OCI-LY7 (cell line): ENCODE data around the gene SLC43A2. TPM values are rescaled to one million over a fixed set of nuclear protein-coding genes. Genes with fewer than 3 reads are reported as not detected.
A peak's percentile ranks its signal among the peaks of the same experiment; 100 is the strongest.

ENCODE experiments used
- BruUV-seq: library from RNA; stranded (reverse); fragments of 400-500 nt; replicated peaks from 2 replicates; lab custom pipeline; 2021; lab: Mats Ljungman, UMichigan
- CTCF ChIA-PET: fragments of 300-600 bp; sonication (Branson Sonifier 250); formaldehyde crosslinking; loops from one replicate; lab custom pipeline; 2022; ENCODE audit warnings: antibody characterized with exemption; ENCODE audit not compliant: unreplicated experiment; lab: Charles Lee
- POLR2A ChIA-PET: fragments of 300-600 bp; sonication (Branson Sonifier 250); formaldehyde crosslinking; loops from one replicate; lab custom pipeline; 2022; ENCODE audit warnings: antibody characterized with exemption; lab: Charles Lee
- DNase-seq: peaks from one replicate; pipeline ENCODE4 v3.0.0-alpha.2; 2015; ENCODE audit warnings: low spot score
- H2AFZ ChIP-seq: fragments of 200-600 bp; sonication (generic), shearing (Covaris generic); 2 replicates; pipeline ENCODE4 v1.6.1; 2014; ENCODE audit warnings: mild to moderate bottlenecking, antibody characterized with exemption, low read length, moderate library complexity
- H3K27ac ChIP-seq: fragments of 200-600 bp; sonication (generic); 2 replicates; pipeline ENCODE4 v1.5.1; 2014; ENCODE audit warnings: mixed run types, low read depth, mild to moderate bottlenecking, moderate library complexity, low read length, inconsistent platforms; ENCODE audit not compliant: poor library complexity, severe bottlenecking
- H3K36me3 ChIP-seq: fragments of 200-600 bp; sonication (generic); 2 replicates; pipeline ENCODE4 v1.6.1; 2014; ENCODE audit warnings: mild to moderate bottlenecking, antibody characterized with exemption, low read length, moderate library complexity, mixed read lengths; ENCODE audit not compliant: insufficient read depth
- H3K4me1 ChIP-seq: fragments of 200-600 bp; sonication (generic); 2 replicates; pipeline ENCODE4 v1.5.1; 2014; ENCODE audit warnings: mild to moderate bottlenecking, low read length; ENCODE audit not compliant: insufficient read depth, poor library complexity, severe bottlenecking
- H3K4me2 ChIP-seq: fragments of 200-600 bp; sonication (generic); 2 replicates; pipeline ENCODE4 v1.6.1; 2014; ENCODE audit warnings: mild to moderate bottlenecking, low read length
- H3K4me3 ChIP-seq: fragments of 200-600 bp; sonication (generic); 2 replicates; pipeline ENCODE4 v1.5.1; 2014; ENCODE audit warnings: mild to moderate bottlenecking, low read depth, low read length; ENCODE audit not compliant: poor library complexity, severe bottlenecking
- H3K79me2 ChIP-seq: fragments of 200-600 bp; sonication (generic); 2 replicates; pipeline ENCODE4 v1.6.1; 2016; ENCODE audit warnings: low read depth, mild to moderate bottlenecking, low read length, moderate library complexity, mixed read lengths; ENCODE audit not compliant: insufficient read depth
- H3K9me2 ChIP-seq: fragments of 200-600 bp; sonication (generic); 2 replicates; pipeline ENCODE4 v1.6.1; 2016; ENCODE audit warnings: mild to moderate bottlenecking, low read length, mixed read lengths; ENCODE audit not compliant: insufficient read depth
- H3K9me3 ChIP-seq: fragments of 200-600 bp; sonication (generic); 2 replicates; pipeline ENCODE4 v1.6.1; 2014; ENCODE audit warnings: mild to moderate bottlenecking, mixed run types, low read length, mixed read lengths
- H4K20me1 ChIP-seq: fragments of 200-600 bp; sonication (generic); 2 replicates; pipeline ENCODE4 v1.6.1; 2014; ENCODE audit warnings: mild to moderate bottlenecking, antibody characterized with exemption, low read length, moderate library complexity, mixed read lengths; ENCODE audit not compliant: insufficient read depth
- CTCF ChIP-seq: fragments of 200-600 bp; sonication (generic); conservative IDR thresholded peaks from 2 replicates; pipeline ENCODE4 v1.5.1; 2014; ENCODE audit warnings: mild to moderate bottlenecking, antibody characterized with exemption, low read length, moderate library complexity, mixed read lengths
- EZH2phosphoT487 ChIP-seq: fragments of 200-600 bp; sonication (generic); IDR thresholded peaks from 2 replicates; pipeline ENCODE4 v1.6.1; 2018; ENCODE audit warnings: low read depth, borderline replicate concordance, mild to moderate bottlenecking, mixed run types, antibody characterized with exemption, low read length, moderate library complexity, mixed read lengths
- intact Hi-C: fragments of 100-400 bp; cut with micrococcal nuclease; formaldehyde crosslinking; loops from one replicate; pipeline ENCODE4 v1.10.0; 2022; ENCODE audit not compliant: unreplicated experiment
- total RNA-seq, 2 experiments: library from RNA; depleted of rRNA in 1 of 2; stranded (reverse); fragments of >200 nt in 1 of 2; shearing (Covaris generic) in 1 of 2; gene quantifications; 2 replicates each; pipeline ENCODE4 v1.2.3, GENCODE V29; 2014 to 2022

The SLC43A2 gene
- total RNA-seq, 2 experiments from 2014 or later = 9.2 to 17.1 TPM

- peaks cover 4% of the 10 kb centered on the region; the same call in 1 of the 2 replicates for H4K20me1 ChIP-seq
- TF ChIP-seq CTCF (no peak), EZH2phosphoT487 (no peak)
- POLR2A ChIA-PET = interaction anchor here (0.6 kb wide), 1 partner anchor 188 kb away, joined by 3 read pairs; no protein-coding TSS in a partner anchor
- H3K27ac ChIP-seq = peak overlapping the region; percentile 37
- no TSS peak for BruUV-seq
- CTCF ChIA-PET = interaction anchor here (0.6 to 1.3 kb wide), 4 partner anchors 14 to 589 kb away, joined by 3 to 4 read pairs (median 3); no protein-coding TSS in a partner anchor
- peaks cover 28% of the 10 kb centered on the region for H3K4me1 ChIP-seq
- peak overlapping the region; percentile 61 for H3K4me2 ChIP-seq
- intact Hi-C loops = loop anchor here (5.0 kb wide), 1 partner anchor 77 kb away; no protein-coding TSS in a partner anchor
- peak overlapping the region; percentile 54 for H3K4me3 ChIP-seq
- H3K79me2 ChIP-seq = no peaks in the 10 kb centered on the region
- H3K36me3 ChIP-seq = peaks cover 55% of the 10 kb centered on the region
- no peaks in the 10 kb centered on the region for H3K9me3 ChIP-seq
- no peak overlapping the region for H2AFZ ChIP-seq
- no peaks in the 10 kb centered on the region for H3K9me2 ChIP-seq
- DNase-seq = peak; percentile 96
These were observed 20.6 kb upstream of the SLC43A2 start for GRCh38 chr17:1648963-1649843.

GRCh38 chr17:1648173-1648962 lies 19.7 kb upstream of the SLC43A2 start:
- Histone ChIP-seq H3K4me3 (peak overlapping the region; percentile 4), H3K9me2 (no peaks in the 10 kb centered on the region), H3K79me2 (no peaks in the 10 kb centered on the region), H3K4me2 (peak overlapping the region; percentile 49), H3K27ac (no peak overlapping the region), H4K20me1 (peaks cover 4% of the 10 kb centered on the region; the same call in 1 of the 2 replicates), H3K4me1 (peaks cover 36% of the 10 kb centered on the region), H3K9me3 (no peaks in the 10 kb centered on the region), H2AFZ (no peak overlapping the region), H3K36me3 (peaks cover 46% of the 10 kb centered on the region)
- intact Hi-C loops = loop anchor here (5.0 kb wide), 1 partner anchor 76 kb away; no protein-coding TSS in a partner anchor
- TF ChIP-seq EZH2phosphoT487 = no peak
- peak; percentile 75 for TF ChIP-seq CTCF
- POLR2A ChIA-PET = no interaction called here
- BruUV-seq = no TSS peak
- DNase-seq = no peak
- CTCF ChIA-PET = interaction anchor here (0.6 to 1.3 kb wide), 4 partner anchors 15 to 590 kb away, joined by 3 to 4 read pairs (median 3); no protein-coding TSS in a partner anchor
